Left ventricle myocardium inferior (tissue), 1 donor: ENCODE results near the gene MUC4. TPM values are rescaled to one million over a fixed set of nuclear protein-coding genes. Genes with fewer than 3 reads are reported as not detected.

Experiments
- DNase-seq: peaks from one replicate; pipeline ENCODE4 v3.0.0-alpha.2; 2020
- H3K27ac ChIP-seq: fragments of 200-600 bp; replicated peaks from 2 replicates; pipeline ENCODE4 v1.8.0; 2021
- H3K27me3 ChIP-seq: fragments of 200-600 bp; 2 replicates; pipeline ENCODE4 v1.8.0; 2021; ENCODE audit warnings: low read depth
- H3K36me3 ChIP-seq: fragments of 200-600 bp; 2 replicates; pipeline ENCODE4 v1.8.0; 2021
- H3K4me1 ChIP-seq: fragments of 200-600 bp; 2 replicates; pipeline ENCODE4 v1.8.0; 2021
- H3K4me3 ChIP-seq: fragments of 200-600 bp; 2 replicates; pipeline ENCODE4 v1.8.0; 2021; ENCODE audit warnings: mild to moderate bottlenecking, moderate library complexity
- H3K9me3 ChIP-seq: fragments of 200-600 bp; replicated peaks from 2 replicates; pipeline ENCODE4 v1.8.0; 2021
- intact Hi-C: fragments of 100-400 bp; cut with micrococcal nuclease; formaldehyde crosslinking; loops from one replicate; pipeline ENCODE4 v1.11.0; 2022
- total RNA-seq: library from RNA; stranded (reverse); fragmentation: NEBNext Ultra II Directional; extraction: Animal tissue kit (Norgen Biotek cat#: 25700); gene quantifications from one replicate; pipeline ENCODE4 v1.2.1, GENCODE V29; 2021
- TF ChIP-seq, protein P1 (sequence below): fragments of 200-600 bp; IDR thresholded peaks from 2 replicates; pipeline ENCODE4 v1.8.0; 2021; ENCODE audit warnings: antibody characterized with exemption, mild to moderate bottlenecking, borderline replicate concordance
- donor health status: DM: no; HTN: yes; CAD: no; lungs with severe emphysema.

MUC4 gene
- total RNA-seq, 1 donor from 2014 or later = 0.11 TPM

DNA sequence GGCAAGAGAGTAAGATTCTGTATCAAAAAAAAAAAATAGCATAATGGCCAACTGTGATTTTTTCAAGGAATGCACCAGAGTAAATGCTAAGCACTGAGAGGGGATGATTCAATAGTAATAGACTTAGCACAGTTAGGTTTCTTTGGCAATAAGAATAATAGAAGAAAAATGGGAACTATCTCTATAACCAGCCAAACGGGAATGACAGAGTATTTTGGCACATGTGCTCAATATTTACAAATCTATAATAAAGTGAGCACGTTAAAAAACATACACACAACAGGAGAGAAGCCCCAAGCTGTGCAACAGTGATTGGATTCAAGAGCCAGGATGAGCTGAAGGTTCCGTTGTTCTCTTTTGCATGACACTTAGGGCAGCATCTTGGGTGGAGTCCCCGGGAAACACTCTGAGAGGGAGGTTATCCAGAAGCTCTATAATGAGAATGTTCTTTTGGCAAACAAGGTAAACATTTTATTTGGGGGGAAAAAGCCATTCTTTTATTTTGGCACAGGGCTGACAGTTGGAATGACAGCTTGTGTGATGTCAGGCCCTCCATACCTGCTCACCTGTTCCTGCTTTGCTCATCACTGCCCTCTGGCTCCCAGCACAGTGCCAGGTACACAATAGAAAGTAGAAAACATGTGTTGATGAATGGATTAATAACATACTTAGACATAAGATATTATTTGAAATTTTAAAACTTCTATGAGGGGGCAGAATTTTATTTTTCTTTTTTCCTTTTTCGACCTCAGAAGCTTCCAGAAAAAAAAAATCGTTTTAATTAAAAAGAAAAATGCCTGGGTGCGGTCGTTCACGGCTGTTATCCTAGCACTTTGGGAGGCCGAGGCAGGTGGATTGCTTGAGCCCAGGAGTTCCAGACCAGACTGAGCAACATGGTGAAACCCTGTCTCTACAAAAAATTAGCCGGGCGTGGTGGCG is 44.0 kb upstream of the MUC4 start:
- H3K4me1 ChIP-seq = peaks cover 9% of the 10 kb centered on the region
- no peaks in the 10 kb centered on the region for H3K36me3 ChIP-seq
- no peak for DNase-seq
- no peaks in the 10 kb centered on the region for H3K9me3 ChIP-seq
- TF ChIP-seq, protein P1, sequence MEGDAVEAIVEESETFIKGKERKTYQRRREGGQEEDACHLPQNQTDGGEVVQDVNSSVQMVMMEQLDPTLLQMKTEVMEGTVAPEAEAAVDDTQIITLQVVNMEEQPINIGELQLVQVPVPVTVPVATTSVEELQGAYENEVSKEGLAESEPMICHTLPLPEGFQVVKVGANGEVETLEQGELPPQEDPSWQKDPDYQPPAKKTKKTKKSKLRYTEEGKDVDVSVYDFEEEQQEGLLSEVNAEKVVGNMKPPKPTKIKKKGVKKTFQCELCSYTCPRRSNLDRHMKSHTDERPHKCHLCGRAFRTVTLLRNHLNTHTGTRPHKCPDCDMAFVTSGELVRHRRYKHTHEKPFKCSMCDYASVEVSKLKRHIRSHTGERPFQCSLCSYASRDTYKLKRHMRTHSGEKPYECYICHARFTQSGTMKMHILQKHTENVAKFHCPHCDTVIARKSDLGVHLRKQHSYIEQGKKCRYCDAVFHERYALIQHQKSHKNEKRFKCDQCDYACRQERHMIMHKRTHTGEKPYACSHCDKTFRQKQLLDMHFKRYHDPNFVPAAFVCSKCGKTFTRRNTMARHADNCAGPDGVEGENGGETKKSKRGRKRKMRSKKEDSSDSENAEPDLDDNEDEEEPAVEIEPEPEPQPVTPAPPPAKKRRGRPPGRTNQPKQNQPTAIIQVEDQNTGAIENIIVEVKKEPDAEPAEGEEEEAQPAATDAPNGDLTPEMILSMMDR = no peak
- H3K27ac ChIP-seq = no peak overlapping the region
- intact Hi-C loops = no loop called here
- H3K27me3 ChIP-seq = peaks cover 24% of the 10 kb centered on the region
- H3K4me3 ChIP-seq = no peak overlapping the region

DNA sequence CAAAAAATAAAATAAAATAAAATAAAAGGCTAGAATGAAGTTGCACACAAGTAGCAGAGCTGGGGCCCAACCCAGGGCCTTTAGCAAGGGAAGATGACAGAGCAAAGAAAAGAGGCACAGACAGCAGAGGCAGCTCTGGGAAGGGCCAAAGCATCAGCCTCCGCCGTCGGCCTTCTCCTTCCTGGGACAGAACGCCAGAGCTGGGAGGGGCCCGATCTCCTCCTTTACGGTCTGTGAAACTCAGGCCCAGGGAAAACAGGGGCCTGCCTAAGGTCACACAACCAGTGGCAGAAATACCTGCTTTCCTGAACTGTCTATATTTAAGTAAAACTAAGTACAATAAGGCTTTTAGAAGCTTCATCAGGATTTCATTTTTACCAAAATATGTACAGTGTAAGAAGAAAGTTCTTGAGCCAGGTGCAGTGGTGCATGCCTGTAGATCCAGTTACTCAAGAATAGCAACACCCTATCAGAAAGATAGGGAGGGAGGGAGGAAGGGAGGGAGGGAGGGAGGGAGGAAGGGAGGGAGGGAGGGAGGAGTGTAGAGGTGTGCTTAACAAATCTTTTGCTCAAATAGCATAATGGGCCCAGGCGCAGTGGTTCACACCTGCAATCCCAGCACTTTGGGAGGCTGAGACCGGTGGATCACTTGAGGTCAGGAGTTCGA is 43.0 kb upstream of the MUC4 start:
- Histone ChIP-seq H3K4me3 (no peak overlapping the region), H3K27ac (no peak overlapping the region), H3K27me3 (peaks cover 24% of the 10 kb centered on the region), H3K4me1 (peaks cover 9% of the 10 kb centered on the region), H3K9me3 (no peaks in the 10 kb centered on the region), H3K36me3 (no peaks in the 10 kb centered on the region)
- no peak for DNase-seq
- TF ChIP-seq, protein P1 = no peak
- intact Hi-C loops = no loop called here

DNA sequence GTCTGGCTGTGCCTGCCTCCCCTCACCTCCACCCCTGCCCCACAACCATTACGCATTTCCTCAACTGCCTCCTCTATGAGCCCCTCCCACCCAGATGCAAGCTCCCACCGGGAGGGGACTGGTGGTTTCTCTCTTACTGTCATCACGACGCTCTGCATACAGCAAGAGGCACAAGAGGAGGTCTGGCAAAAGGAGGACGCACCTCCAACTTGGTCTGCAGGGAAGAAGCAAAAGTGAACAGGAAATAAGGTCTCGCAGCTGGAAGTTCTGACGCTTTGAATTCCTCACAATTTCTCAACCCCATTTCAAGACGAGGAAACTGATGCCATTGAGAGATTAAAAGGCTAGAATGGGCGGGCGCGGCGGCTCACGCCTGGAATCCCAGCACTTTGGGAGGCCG is 42.3 kb upstream of the MUC4 start:
- Histone ChIP-seq H3K9me3 (no peaks in the 10 kb centered on the region), H3K36me3 (no peaks in the 10 kb centered on the region), H3K4me3 (no peak overlapping the region), H3K27me3 (peaks cover 24% of the 10 kb centered on the region), H3K27ac (no peak overlapping the region), H3K4me1 (peaks cover 5% of the 10 kb centered on the region)
- intact Hi-C loops = no loop called here
- DNase-seq = no peak
- TF ChIP-seq, protein P1 = no peak

DNA sequence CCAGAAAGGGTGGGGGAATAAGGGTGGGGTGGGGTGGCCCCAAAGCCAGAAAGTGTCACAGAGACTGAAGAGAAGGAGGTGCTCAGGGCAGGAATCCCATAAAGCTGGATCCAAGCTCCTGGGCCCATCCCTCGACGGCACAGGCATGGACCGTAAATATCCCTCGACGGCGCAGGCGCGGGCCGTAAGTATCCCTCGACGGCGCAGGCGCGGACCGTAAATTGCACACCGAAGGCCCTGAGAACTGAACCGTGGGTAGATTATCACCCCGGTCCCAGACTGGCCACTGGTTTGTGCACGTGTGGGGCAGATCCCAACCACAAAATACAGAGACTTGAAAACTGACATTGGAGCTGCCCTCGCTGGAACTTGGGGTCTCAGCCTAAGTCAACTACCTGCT is 41.3 kb upstream of the MUC4 start:
- TF ChIP-seq, protein P1 = no peak
- Histone ChIP-seq H3K36me3 (no peaks in the 10 kb centered on the region), H3K4me3 (no peak overlapping the region), H3K27me3 (peaks cover 24% of the 10 kb centered on the region), H3K27ac (no peak overlapping the region), H3K4me1 (peaks cover 5% of the 10 kb centered on the region), H3K9me3 (no peaks in the 10 kb centered on the region)
- DNase-seq = no peak
- intact Hi-C loops = no loop called here

DNA sequence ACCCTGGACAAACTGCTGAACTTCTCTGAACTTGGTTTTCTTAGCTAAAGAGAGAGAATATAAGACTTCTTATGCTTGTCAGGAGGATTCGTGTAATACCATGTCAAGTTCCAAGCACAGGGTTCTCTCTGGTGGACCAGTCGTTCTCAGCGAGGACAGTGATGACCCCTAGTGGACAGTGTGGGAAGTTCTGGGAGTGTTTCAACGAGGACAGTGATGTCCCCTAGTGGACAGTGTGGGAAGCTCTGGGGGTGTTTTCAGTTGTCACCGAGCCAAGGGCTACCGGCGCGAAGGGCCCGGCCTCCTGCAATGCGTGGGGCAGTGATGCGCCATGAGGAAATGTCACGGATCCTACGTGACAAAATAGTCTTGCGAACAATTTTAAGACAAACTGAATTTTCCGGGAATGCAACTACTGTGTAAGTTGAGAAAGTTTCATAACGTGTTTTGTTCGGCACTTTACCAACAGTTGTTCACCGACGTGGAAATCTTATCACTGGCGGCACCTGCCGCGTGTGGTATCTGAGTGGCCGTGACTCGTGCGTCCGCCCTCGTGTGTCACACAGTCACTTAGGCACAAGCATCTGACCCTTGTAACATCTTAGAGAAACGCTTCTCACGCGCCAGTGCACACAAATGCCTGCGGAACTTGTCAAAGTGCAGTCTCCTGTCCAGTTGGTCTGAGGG is 39.3 kb upstream of the MUC4 start:
- no peak overlapping the region for H3K4me3 ChIP-seq
- H3K36me3 ChIP-seq = no peaks in the 10 kb centered on the region
- no peak overlapping the region for H3K27ac ChIP-seq
- TF ChIP-seq, protein P1 = peak; percentile 100
- DNase-seq = peak; percentile 77
- intact Hi-C loops = no loop called here
- no peaks in the 10 kb centered on the region for H3K9me3 ChIP-seq
- H3K4me1 ChIP-seq = peaks cover 5% of the 10 kb centered on the region
- peaks cover 13% of the 10 kb centered on the region for H3K27me3 ChIP-seq
